GM21367 (cell line): ENCODE measurements around the gene PRDM15.

ENCODE experiments used
- ATAC-seq: cut with Tn5 transposase; IDR thresholded peaks from one replicate; pipeline ENCODE4 v1.9.1; 2021; ENCODE audit not compliant: unreplicated experiment

Gene PRDM15

DNA sequence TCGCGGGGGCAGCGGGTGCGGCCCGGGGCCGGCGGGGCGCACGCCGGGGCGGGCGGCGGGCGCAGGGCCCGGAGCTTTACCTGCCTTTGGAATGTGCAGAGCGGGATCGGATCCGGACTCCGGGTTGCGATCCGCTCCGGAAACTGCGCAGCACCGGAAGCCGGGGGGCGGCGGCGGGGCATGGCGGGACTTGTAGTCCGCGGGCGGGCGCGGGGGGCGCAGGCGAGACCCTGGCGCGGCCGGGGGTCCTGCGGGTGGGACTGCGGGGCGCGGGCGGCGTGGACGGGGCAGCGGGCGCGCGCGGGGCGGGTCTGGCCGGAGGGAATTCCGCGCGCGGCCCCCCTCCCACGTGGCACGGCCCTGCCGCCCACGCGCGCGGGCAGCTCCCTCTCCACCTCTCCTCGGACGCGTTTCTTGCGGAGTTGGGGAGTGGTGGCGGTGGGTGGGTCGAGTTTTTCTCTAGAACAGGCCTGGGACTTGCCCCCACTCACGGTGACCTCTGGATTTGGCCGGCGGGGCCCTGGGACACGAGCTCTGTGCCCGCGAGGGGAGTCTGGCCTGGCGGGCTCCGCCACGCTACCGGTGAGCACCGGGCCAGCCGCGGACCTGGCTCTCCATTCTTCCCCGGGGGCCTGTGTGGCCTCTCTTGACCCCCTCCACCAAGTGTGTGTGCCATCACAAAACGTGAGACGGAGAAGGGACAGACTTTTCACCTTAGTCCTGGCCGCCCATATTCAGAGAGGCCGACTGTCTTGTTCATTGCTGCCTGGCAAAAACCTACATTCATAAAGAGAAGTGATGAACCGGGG, at the start of gene PRDM15:
TSS of gene PRDM15 (minus strand) at position 155 of the 809 bp plus-strand sequence. CDS start 18,981 bp downstream, outside the sequence.
- ATAC-seq: peak; percentile 41

- ATAC-seq: no peak
These were observed 49.6 kb upstream of the PRDM15 start for GRCh38 chr21:41928621-41929220.

DNA sequence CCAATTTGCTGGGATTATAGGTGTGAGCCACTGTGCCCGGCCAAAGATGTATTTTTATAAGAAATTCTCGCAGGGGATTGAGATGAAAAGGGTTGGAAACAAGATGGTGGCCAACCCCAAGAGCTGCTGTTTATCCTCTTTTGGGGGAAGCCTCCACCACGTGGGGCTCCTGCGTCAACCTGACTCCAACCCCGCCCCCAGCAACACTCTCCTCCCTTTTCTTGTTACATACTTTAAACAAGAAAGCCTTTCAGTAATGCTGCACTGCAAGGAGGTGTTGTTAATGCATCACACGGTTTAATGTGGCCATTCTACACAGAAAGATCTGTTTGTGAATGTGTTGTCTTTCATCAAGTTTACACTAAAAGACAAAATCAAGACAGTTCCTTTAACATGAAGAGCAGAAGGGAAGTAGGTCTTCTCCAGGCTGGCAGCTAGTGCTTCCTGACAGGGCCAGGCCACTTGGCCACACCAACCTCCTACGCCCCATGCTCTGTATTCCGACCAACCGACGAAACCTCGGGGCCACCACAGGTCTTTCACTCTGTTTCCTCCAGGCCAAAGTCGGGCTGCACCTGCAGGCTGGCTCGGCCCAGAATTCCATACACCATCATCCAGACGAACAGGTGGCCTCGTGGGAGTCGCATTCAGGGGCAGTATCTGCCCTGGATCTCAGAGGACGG, 48.7 kb upstream of the PRDM15 start:
- peak; percentile 32 for ATAC-seq

- ATAC-seq: no peak
These were observed 47.6 kb upstream of the PRDM15 start for GRCh38 chr21:41926807-41927171.

DNA sequence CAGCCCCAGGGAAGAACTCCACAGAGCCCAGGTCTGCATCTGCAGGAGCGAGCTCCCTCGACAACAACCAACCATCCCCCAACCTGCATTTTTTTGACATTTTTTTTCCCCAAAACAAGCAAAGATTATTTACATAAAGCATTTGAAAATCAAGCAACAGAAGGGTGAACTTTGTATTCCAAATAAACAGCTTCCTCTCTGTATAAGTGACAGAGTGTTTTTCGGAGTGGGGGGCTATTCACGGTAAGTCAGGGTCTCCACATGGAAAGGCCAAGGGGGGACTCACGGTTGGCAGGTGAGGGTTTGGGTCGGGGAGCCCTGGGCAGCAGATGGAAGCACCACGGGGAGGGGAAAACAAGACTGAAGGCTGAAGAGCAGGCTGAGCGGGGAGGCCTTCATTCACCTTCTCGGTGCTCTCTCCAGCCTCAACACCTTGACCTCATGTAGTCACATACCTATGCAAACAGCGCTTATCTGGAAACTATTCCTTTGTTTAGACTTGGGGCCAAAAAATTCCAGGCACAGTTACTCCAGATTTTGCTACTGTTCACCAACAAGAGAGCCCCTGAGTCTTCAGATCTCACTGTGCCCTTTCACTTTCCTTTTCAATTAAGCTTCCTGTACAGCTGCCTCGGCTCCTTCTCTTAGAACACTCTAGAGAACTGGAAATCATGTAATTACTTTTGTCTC, 47.1 kb upstream of the PRDM15 start:
- ATAC-seq: peak; percentile 42

DNA sequence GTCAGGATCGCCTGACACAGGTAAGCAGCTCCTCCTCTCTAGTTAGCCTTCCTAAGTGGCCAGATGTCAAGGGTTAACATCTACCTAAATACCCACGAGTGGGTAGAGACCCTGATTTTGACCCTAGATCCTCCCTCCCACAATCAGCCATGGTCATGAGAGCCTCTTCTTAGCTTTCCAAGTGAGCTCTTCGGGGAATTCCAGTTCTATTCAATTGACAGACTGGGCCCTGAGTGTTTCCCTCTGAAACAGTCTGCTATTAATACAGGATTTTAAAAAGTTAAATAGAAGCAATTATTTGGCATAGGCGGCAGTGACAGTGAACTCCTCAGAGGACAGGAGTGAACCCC, 46.6 kb upstream of the PRDM15 start:
- no peak for ATAC-seq

DNA sequence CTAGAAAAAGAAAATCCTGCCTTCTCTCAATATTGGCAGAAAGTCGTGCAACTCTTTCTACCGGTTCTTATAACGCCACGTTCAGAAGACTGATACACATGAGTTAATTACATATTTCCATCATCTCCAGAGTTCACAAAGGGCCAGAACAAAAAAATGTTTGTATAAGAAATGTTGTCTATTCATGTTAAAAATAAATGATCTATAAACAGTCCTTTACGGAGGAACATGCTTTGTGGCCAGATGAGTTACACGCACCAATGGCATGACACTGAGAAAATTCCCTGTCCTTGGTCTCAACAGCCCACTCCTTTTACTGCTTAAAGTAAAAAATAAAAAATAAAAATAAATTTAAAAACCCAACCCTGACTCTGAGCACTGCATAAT, 45.2 kb upstream of the PRDM15 start:
- no peak for ATAC-seq

DNA sequence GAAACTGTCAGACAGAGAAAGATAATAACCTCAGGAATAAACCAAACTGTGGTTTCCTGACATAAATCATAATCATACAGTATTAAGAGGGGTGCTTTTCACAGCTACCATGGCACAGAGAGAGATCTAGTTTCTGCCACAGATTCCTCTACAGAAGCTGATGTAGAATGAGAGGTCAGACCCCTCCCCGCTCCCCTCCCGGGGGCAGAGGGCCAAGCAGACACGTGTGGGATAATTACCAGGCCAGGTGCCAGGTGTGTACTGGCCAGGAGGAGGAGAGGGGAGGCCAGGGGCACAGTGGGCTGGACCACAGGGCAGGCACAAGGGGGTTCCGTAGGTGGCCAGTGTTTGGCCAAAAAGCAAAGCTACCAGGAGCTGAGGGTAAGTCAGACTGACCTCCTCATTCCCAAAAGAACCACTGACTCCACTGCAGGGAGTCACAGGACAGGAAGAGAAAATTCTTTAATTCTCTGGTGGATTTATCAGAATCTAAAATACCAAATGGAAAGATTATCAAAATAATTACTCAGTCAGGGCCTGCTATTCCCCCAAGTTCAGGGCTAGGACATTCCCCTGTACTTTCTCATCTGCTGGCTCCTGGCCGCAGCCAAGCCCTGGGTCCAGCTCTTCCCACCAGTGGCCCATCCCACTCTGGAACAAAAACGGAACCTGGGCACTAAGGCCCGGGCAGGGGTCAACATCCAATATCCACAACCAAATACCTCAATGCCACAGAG, 44.7 kb upstream of the PRDM15 start:
- ATAC-seq: no peak

GRCh38 chr21:41923186-41923585, 44.0 kb upstream of the PRDM15 start:
- ATAC-seq: no peak

- no peak for ATAC-seq
These were observed 41.9 kb upstream of the PRDM15 start for GRCh38 chr21:41921021-41921420.

GRCh38 chr21:41920476-41920875, 41.3 kb upstream of the PRDM15 start:
- ATAC-seq: no peak

GRCh38 chr21:41919666-41920398, 40.7 kb upstream of the PRDM15 start:
- no peak for ATAC-seq

GRCh38 chr21:41918561-41919358, 39.6 kb upstream of the PRDM15 start:
- no peak for ATAC-seq

DNA sequence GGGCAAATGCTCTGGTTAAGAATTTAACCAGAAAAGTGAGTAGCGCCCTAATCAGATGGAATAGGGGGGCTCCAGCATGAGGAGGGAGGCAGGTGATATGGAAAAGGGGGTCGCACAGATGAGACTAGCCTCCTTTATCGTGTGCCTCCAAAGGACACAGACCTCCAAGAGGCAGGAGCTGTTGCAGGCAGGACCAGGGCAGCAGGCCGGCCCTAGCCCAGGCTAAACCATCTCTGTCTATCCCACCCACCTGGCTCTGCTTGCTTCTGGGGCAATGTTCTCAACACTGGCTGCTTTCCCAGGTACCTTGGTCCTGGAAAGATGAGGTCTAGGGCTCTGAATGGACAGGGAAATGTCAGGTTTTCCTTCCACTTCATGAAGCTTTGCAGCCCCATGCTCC, 38.4 kb upstream of the PRDM15 start:
- ATAC-seq: no peak

- no peak for ATAC-seq
These were observed 37.8 kb upstream of the PRDM15 start for GRCh38 chr21:41916888-41917433.

- no peak for ATAC-seq
These were observed 35.8 kb upstream of the PRDM15 start for GRCh38 chr21:41914965-41915364.

DNA sequence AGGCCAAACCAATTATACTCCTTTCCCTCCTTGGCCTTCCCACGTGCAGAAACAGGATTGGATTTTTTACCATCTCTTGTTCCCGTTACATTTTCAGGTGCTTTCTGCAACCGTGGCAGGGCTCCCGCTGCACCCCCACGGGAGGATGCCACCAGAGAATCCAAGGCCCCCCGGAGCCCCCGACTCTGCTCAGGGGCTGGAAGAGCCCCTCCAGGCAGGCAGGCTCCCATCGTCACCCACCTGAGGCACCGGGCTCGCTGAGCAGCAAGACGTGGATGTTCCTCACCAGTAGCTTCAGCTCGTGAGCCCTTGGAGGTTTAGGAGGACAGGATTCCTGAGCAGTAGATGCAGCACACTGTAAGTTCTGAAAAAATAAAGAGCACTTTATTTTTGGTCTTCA, 35.2 kb upstream of the PRDM15 start:
- no peak for ATAC-seq

- no peak for ATAC-seq
These were observed 34.1 kb upstream of the PRDM15 start for GRCh38 chr21:41913230-41913629.

- no peak for ATAC-seq
These were observed 29.7 kb upstream of the PRDM15 start for GRCh38 chr21:41908829-41909228.
